Activated T-helper 1 cell treated with anti-CD3 and anti-CD28 coated beads, Interleukin-12 subunit alpha, Interleukin-12 subunit beta, Interleukin-2, Interleukin-4 antibody, amounts not matched to agents 30 ng/mL and 10 ng/mL and 1 ng/mL, durations not matched to agents 14 hours and 24 hours and 36 hours (primary cell): Measurements from ENCODE around the gene CAPN2. TPM values are rescaled to one million over a fixed set of nuclear protein-coding genes. Genes with fewer than 3 reads are reported as not detected.

ENCODE experiments used
- DNase-seq: peaks from one replicate; pipeline ENCODE4 v3.0.0; 2021; ENCODE audit warnings: low spot score
- H3K27ac Mint-ChIP-seq: one replicate; pipeline ENCODE4 v1.8.0; 2021; ENCODE audit warnings: mild to moderate bottlenecking, mixed read lengths
- H3K27me3 Mint-ChIP-seq: one replicate; pipeline ENCODE4 v1.8.0; 2022; ENCODE audit warnings: mild to moderate bottlenecking, moderate library complexity, mixed read lengths; ENCODE audit not compliant: insufficient read depth
- H3K36me3 Mint-ChIP-seq: one replicate; pipeline ENCODE4 v1.8.0; 2021; ENCODE audit warnings: low read depth, mixed read lengths
- H3K4me1 Mint-ChIP-seq: one replicate; pipeline ENCODE4 v1.8.0; 2021; ENCODE audit warnings: low read depth, mixed read lengths
- H3K4me3 Mint-ChIP-seq: one replicate; pipeline ENCODE4 v1.8.0; 2021; ENCODE audit warnings: mild to moderate bottlenecking, moderate library complexity, mixed read lengths
- H3K9me3 Mint-ChIP-seq: one replicate; pipeline ENCODE4 v1.8.0; 2021; ENCODE audit warnings: mixed read lengths
- intact Hi-C: fragments of 100-400 bp; cut with micrococcal nuclease; formaldehyde crosslinking; loops from one replicate; pipeline ENCODE4 v1.15.1; 2024
- total RNA-seq: library from RNA; stranded (reverse); gene quantifications from 2 replicates; pipeline ENCODE4 v1.2.3, GENCODE V29; 2022

CAPN2 gene
- total RNA-seq, 1 donor from 2014 or later = 66.3 TPM

- H3K9me3 Mint-ChIP-seq = no peaks in the 10 kb centered on the region
- no peak for DNase-seq
- peaks cover 53% of the 10 kb centered on the region for H3K36me3 Mint-ChIP-seq
- H3K4me3 Mint-ChIP-seq = no peak overlapping the region
- H3K27ac Mint-ChIP-seq = peak overlapping the region; percentile 4
- intact Hi-C loops = no loop called here
- no peaks in the 10 kb centered on the region for H3K27me3 Mint-ChIP-seq
- H3K4me1 Mint-ChIP-seq = peaks cover 16% of the 10 kb centered on the region
These were observed 59.1 kb downstream of the CAPN2 start for GRCh38 chr1:223771469-223771813.

GRCh38 chr1:223771814-223772770 lies 59.8 kb downstream of the CAPN2 start:
- no peaks in the 10 kb centered on the region for H3K27me3 Mint-ChIP-seq
- no peak for DNase-seq
- peaks cover 17% of the 10 kb centered on the region for H3K4me1 Mint-ChIP-seq
- no peaks in the 10 kb centered on the region for H3K9me3 Mint-ChIP-seq
- H3K36me3 Mint-ChIP-seq = peaks cover 55% of the 10 kb centered on the region
- intact Hi-C loops = no loop called here
- no peak overlapping the region for H3K4me3 Mint-ChIP-seq
- peak overlapping the region; percentile 5 for H3K27ac Mint-ChIP-seq

DNA sequence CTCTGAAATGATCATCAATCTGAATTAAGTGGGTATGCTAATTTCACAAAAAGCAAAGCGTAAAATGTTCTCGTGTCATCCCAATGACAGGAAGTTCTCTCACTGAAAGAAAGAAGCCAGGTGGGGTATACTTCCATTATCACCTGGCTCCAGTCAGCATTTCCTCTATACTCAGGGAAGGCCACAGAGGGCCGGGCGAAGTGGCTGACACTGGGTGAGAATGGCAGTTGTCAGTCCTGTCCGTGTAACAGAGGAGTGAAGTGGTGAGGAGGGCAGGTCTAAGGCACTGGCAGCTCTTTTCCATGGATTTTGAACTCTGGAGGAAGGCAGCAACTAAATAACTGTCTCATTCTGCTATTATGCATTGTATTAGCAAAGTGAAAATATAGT lies 60.4 kb downstream of the CAPN2 start:
- H3K36me3 Mint-ChIP-seq = peaks cover 60% of the 10 kb centered on the region
- H3K4me3 Mint-ChIP-seq = no peak overlapping the region
- peaks cover 17% of the 10 kb centered on the region for H3K4me1 Mint-ChIP-seq
- H3K27me3 Mint-ChIP-seq = no peaks in the 10 kb centered on the region
- no peak for DNase-seq
- intact Hi-C loops = no loop called here
- no peaks in the 10 kb centered on the region for H3K9me3 Mint-ChIP-seq
- H3K27ac Mint-ChIP-seq = no peak overlapping the region

GRCh38 chr1:223774134-223774814 lies 61.9 kb downstream of the CAPN2 start:
- Mint-ChIP-seq H3K36me3 (peaks cover 64% of the 10 kb centered on the region), H3K4me3 (no peak overlapping the region), H3K9me3 (no peaks in the 10 kb centered on the region), H3K27ac (no peak overlapping the region), H3K27me3 (no peaks in the 10 kb centered on the region), H3K4me1 (peaks cover 17% of the 10 kb centered on the region)
- intact Hi-C loops = loop anchor here (2.0 kb wide), 1 partner anchor 47 kb away; no protein-coding TSS in a partner anchor
- DNase-seq = no peak

DNA sequence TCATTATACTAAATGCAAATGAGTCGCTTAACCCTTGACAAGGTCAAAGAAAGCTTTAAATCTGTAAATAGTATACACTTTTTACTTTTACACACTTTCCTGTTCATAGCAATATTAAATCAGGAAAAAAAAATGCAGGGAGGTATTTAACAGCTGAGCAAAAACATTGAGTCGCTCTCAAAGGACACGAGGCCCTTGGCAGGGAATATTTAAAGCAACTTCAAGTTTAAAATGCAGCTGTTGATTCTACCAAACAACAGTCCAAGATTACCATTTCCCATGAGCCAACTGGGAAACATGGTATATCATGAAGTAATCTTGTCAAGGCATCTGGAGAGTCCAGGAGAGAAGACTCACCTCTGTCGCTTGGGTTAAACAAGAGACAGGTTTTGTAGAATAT lies 62.7 kb downstream of the CAPN2 start:
- H3K9me3 Mint-ChIP-seq = no peaks in the 10 kb centered on the region
- intact Hi-C loops = loop anchor here (2.0 kb wide), 1 partner anchor 48 kb away; no protein-coding TSS in a partner anchor
- no peaks in the 10 kb centered on the region for H3K27me3 Mint-ChIP-seq
- H3K4me3 Mint-ChIP-seq = no peak overlapping the region
- H3K27ac Mint-ChIP-seq = no peak overlapping the region
- no peak for DNase-seq
- H3K36me3 Mint-ChIP-seq = peaks cover 59% of the 10 kb centered on the region
- H3K4me1 Mint-ChIP-seq = peaks cover 17% of the 10 kb centered on the region

DNA sequence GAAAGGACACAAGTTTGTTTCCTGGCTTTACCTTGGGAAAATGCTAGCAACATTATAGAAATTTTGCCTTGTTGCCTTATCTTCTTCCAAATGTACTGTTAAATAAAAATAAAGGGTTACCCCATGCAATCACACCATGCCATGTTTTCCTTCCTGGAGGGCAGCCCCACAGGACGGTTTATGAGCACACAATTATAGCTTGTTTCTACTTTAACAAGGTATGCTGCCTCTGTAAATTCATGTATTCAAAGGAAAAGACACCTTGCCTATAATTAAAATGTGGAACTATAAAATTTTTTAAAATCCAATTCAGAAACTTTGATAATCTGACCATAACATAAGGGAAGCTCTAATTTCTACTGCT lies 63.4 kb downstream of the CAPN2 start:
- peaks cover 19% of the 10 kb centered on the region for H3K4me1 Mint-ChIP-seq
- intact Hi-C loops = loop anchor here (2.0 kb wide), 1 partner anchor 49 kb away; no protein-coding TSS in a partner anchor
- H3K4me3 Mint-ChIP-seq = peak overlapping the region; percentile 19
- H3K27ac Mint-ChIP-seq = peak overlapping the region; percentile 75
- no peaks in the 10 kb centered on the region for H3K27me3 Mint-ChIP-seq
- H3K9me3 Mint-ChIP-seq = no peaks in the 10 kb centered on the region
- no peak for DNase-seq
- H3K36me3 Mint-ChIP-seq = peaks cover 58% of the 10 kb centered on the region

DNA sequence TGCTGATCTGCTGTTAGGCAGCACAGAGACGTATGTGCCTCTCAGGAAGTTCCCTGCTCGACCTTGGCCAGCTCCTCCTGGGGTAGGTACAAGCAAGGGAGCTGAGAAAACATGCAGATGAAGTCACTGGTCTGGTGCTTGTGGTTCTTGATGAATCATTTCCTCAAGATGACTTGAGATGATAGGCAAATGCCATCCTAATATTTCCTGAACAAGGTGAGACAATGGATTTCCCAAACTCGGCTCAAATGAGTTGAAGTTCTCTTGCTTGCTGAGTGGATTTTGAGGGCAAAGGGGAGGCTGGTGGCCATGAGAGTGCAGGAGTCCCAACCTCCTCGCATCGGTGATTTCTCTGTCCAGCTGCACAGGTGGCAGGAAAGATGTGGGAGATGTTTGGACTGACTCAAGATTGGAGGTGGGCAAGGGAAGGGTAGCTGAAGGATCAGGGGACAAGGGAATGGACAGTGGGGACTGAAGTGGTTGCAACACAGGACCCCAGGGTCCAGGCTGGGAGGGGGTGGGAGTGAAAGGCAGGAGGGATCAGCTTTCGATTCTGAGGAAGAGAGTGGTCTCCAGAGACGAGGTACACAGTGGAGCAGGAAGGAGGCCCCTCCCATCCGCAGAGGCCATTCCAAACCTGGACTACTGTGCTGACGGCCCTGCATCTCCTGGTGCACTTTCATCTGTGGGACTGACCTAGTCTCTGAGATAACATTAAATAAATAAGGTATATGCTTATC lies 63.9 kb downstream of the CAPN2 start:
- intact Hi-C loops = no loop called here
- Mint-ChIP-seq H3K27ac (peak overlapping the region; percentile 75), H3K36me3 (peaks cover 59% of the 10 kb centered on the region), H3K27me3 (no peaks in the 10 kb centered on the region), H3K4me1 (peaks cover 24% of the 10 kb centered on the region), H3K4me3 (peak overlapping the region; percentile 19), H3K9me3 (no peaks in the 10 kb centered on the region)
- DNase-seq = peak; percentile 11

DNA sequence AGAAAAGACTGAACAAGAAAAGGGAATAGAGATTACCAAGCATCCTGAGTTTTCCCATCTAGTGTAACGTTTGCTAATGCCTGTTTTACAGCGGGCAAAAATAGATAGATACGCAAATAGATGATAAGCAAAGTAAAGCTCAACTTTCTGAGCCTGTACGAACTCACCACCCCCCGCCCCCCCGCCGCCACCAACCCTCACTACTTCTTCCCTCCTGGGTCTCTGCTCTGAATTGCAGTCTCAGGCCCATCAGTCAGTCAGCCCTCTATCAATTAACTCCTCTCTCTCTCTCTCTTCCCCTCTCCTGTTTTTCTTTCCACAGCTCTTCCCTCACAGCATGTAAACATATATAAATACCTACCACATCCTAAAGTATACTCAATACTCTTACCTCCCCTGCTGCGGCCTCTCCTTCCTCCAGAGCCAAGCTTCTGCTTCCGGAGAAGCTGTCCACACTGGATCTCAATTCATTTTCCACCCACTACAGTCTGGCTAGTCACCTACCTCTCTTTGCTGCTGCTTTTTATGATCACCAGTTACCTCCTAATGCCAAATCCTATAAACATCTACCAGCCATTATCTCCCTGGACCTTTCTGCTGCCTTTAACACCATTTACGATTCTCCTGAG lies 64.6 kb downstream of the CAPN2 start:
- intact Hi-C loops = no loop called here
- Mint-ChIP-seq H3K36me3 (peaks cover 54% of the 10 kb centered on the region), H3K4me1 (peaks cover 24% of the 10 kb centered on the region), H3K4me3 (no peak overlapping the region), H3K27me3 (no peaks in the 10 kb centered on the region), H3K9me3 (no peaks in the 10 kb centered on the region), H3K27ac (peak overlapping the region; percentile 54)
- DNase-seq = no peak

- Mint-ChIP-seq H3K27ac (no peak overlapping the region), H3K4me3 (no peak overlapping the region), H3K4me1 (peaks cover 19% of the 10 kb centered on the region), H3K27me3 (no peaks in the 10 kb centered on the region), H3K9me3 (no peaks in the 10 kb centered on the region), H3K36me3 (peaks cover 45% of the 10 kb centered on the region)
- DNase-seq = no peak
- intact Hi-C loops = no loop called here
These were observed 68.0 kb downstream of the CAPN2 start for GRCh38 chr1:223780318-223780717.

GRCh38 chr1:223780949-223781348 lies 68.6 kb downstream of the CAPN2 start:
- Mint-ChIP-seq H3K27ac (no peak overlapping the region), H3K4me1 (peaks cover 13% of the 10 kb centered on the region), H3K9me3 (no peaks in the 10 kb centered on the region), H3K36me3 (peaks cover 45% of the 10 kb centered on the region), H3K27me3 (no peaks in the 10 kb centered on the region), H3K4me3 (no peak overlapping the region)
- DNase-seq = no peak
- intact Hi-C loops = no loop called here

DNA sequence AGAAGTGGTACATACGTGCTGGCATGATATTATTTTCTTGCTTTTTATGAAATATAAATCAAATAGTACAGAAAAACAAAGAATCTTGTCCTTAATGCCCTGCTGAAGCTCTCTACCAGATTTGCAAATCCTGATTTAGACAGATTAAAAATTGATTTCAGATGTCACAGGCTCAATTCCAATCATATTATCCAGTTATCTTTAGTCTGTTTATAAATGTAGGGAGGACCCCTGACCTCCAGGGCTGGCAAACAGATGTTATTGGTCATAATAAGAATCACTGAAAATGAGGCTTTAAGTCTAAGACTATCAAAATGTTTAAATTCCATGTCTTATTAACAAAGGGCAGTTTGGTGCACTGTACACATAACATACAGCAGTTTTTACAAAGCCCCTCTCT lies 71.3 kb downstream of the CAPN2 start:
- H3K9me3 Mint-ChIP-seq = no peaks in the 10 kb centered on the region
- peaks cover 7% of the 10 kb centered on the region for H3K4me1 Mint-ChIP-seq
- intact Hi-C loops = no loop called here
- H3K4me3 Mint-ChIP-seq = no peak overlapping the region
- no peak overlapping the region for H3K27ac Mint-ChIP-seq
- no peak for DNase-seq
- H3K27me3 Mint-ChIP-seq = no peaks in the 10 kb centered on the region
- H3K36me3 Mint-ChIP-seq = peaks cover 35% of the 10 kb centered on the region

GRCh38 chr1:223784541-223784940 lies 72.2 kb downstream of the CAPN2 start:
- H3K4me1 Mint-ChIP-seq = peaks cover 7% of the 10 kb centered on the region
- intact Hi-C loops = no loop called here
- H3K9me3 Mint-ChIP-seq = no peaks in the 10 kb centered on the region
- no peaks in the 10 kb centered on the region for H3K27me3 Mint-ChIP-seq
- DNase-seq = no peak
- peaks cover 31% of the 10 kb centered on the region for H3K36me3 Mint-ChIP-seq
- no peak overlapping the region for H3K27ac Mint-ChIP-seq
- no peak overlapping the region for H3K4me3 Mint-ChIP-seq
